ENCODE results near the gene WDR73. TPM values are rescaled to one million over a fixed set of nuclear protein-coding genes. Genes with fewer than 3 reads are reported as not detected.

Gene WDR73
- total and polyA plus RNA-seq, 2 of the 4 experiments (the other 2 are of a cell fraction) = 21.5 to 25.5 TPM

DNA sequence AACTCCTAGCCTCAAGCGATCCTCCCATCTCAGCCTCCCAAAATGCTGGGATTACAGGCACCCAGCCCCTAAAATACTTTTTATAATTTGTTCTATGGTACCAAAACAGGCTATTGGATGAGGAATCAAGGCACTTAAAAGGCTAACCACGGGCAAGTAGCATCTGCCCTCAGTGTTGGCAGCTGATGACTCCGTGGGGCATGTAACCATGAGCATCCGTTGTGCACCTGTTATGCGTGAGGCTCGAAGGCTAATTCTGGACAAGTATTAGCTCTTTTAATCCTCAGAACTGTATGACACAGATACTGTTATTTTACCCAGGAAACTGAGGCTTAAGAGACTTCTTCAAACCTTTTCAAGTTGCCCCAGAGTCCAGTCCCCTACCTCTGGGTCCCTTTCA lies 10.2 kb downstream of the WDR73 start:
- no TSS peak for BruUV-seq (replicated peaks)
- Histone ChIP-seq H2BK120ac (ENCODE audit: low read depth, low read length) (no peak overlapping the region), H3K4ac (ENCODE audit: low read depth, low read length) (no peak overlapping the region), H3K56ac (ENCODE audit: extremely low read depth, insufficient read depth, low read length) (no peak overlapping the region), H3K9me3 (ENCODE audit: control insufficient read depth, insufficient read depth, low read length) (no peaks in the 10 kb centered on the region), H2BK5ac (ENCODE audit: low read depth, low read length, poor library complexity, severe bottlenecking) (no peak overlapping the region), H2AK5ac (ENCODE audit: low read depth, low read length) (no peak overlapping the region), H3K14ac (replicated peaks; ENCODE audit: low read depth, low read length) (no peak overlapping the region), H3K9ac (ENCODE audit: low read depth, low read length) (no peak overlapping the region), H3K9me1 (ENCODE audit: insufficient read depth, low read length) (peaks cover 9% of the 10 kb centered on the region; the same call in 1 of the 2 replicates), H4K8ac (ENCODE audit: low read depth in 2 of 2, low read length in 2 of 2) (no peak overlapping the region), H3K18ac (ENCODE audit: low read depth, low read length) (no peak overlapping the region), H2AK9ac (replicated peaks; ENCODE audit: low read depth, low read length, poor library complexity) (no peak overlapping the region), H3K79me1 (ENCODE audit: low read depth in 1 of 2, low read length in 2 of 2) (peaks cover 10 to 27% of the 10 kb centered on the region in 2 experiments), H3K4me2 (ENCODE audit: low read depth, low read length) (no peak overlapping the region), H4K91ac (ENCODE audit: insufficient read depth, low read depth, low read length) (no peak overlapping the region), H3K27ac (ENCODE audit: insufficient read depth, low read length) (no peak overlapping the region), H3K36me3 (ENCODE audit: control insufficient read depth, insufficient read depth, low read length) (peaks cover 72% of the 10 kb centered on the region), H3K4me1 (ENCODE audit: control insufficient read depth, insufficient read depth, low read length) (0 out of 2 replicates have a peak, but pooled peaks cover 2% of the 10 kb centered on the region), H2BK15ac (ENCODE audit: low read depth, low read length) (no peak overlapping the region), H2BK20ac (ENCODE audit: low read depth, low read length) (no peak overlapping the region), H3K4me3 (ENCODE audit: insufficient read depth, low read depth, low read length) (no peak overlapping the region), H3K23ac (ENCODE audit: low read depth, low read length) (no peak overlapping the region), H3K27me3 (ENCODE audit: control insufficient read depth, insufficient read depth, low read length) (no peaks in the 10 kb centered on the region), H2AFZ (replicated peaks; ENCODE audit: low read length, poor library complexity) (no peak overlapping the region), H4K5ac (ENCODE audit: low read depth, low read length) (no peak overlapping the region), H4K20me1 (ENCODE audit: insufficient read depth, low read length) (peaks cover 5% of the 10 kb centered on the region; the same call in 1 of the 2 replicates)
- in situ Hi-C loops (cut with MboI; ENCODE audit: low sequenced_read_pairs) = no loop called here
- intact Hi-C loops (cut with micrococcal nuclease) = no loop called here
- DNase-seq (no peak), ATAC-seq (ENCODE audit: low read depth) (no peak)
- ChIA-PET POLR2A (ENCODE audit: unreplicated experiment) (no interaction called here), CTCF (no interaction called here)
- 93% methylated on average over 4 of the region's 6 CpGs; no CpG with 5 or more reads in 1 of the 2 experiments for WGBS, 2 experiments (ENCODE audit: extremely low coverage in 2 of 2, insufficient read length in 1 of 2)
- dilution Hi-C loops (cut with HindIII; ENCODE audit: low sequenced_read_pairs, unreplicated experiment) = no loop called here
- TF ChIP-seq MAZ (IDR thresholded peaks at IDR 0.05; ENCODE audit: borderline replicate concordance, low read depth, low read length) (no peak), POLR2A (IDR thresholded peaks at IDR 0.05; ENCODE audit: low read depth, low read length) (no peak), FOS (IDR thresholded peaks at IDR 0.05; ENCODE audit: low read depth, low read length) (no peak), SMC3 (IDR thresholded peaks at IDR 0.05; ENCODE audit: low read depth, low read length) (no peak), MXI1 (IDR thresholded peaks at IDR 0.05; ENCODE audit: borderline replicate concordance, low read depth, low read length) (no peak), RAD21 (IDR thresholded peaks at IDR 0.05; ENCODE audit: low read length) (no peak), MAFK (IDR thresholded peaks at IDR 0.05; ENCODE audit: low read depth, low read length) (no peak), CEBPB (IDR thresholded peaks at IDR 0.05; ENCODE audit: low read depth, low read length) (no peak), ELK1 (IDR thresholded peaks at IDR 0.05; ENCODE audit: borderline replicate concordance, low read depth, low read length) (no peak), CHD1 (IDR thresholded peaks at IDR 0.05; ENCODE audit: low read depth, low read length) (no peak), CTCF (conservative IDR thresholded peaks at IDR 0.05; ENCODE audit: low read depth, low read length) (no peak), RCOR1 (IDR thresholded peaks at IDR 0.05; ENCODE audit: insufficient replicate concordance, low read length) (no peak), BHLHE40 (IDR thresholded peaks at IDR 0.05; ENCODE audit: low read depth, low read length) (no peak), RFX5 (IDR thresholded peaks at IDR 0.05; ENCODE audit: low read depth, low read length) (no peak), USF2 (IDR thresholded peaks at IDR 0.05; ENCODE audit: low read depth, low read length) (no peak)
